ENCODE data around the gene MAEA. TPM values are rescaled to one million over a fixed set of nuclear protein-coding genes. Genes with fewer than 3 reads are reported as not detected.

MAEA gene
- total and polyA plus RNA-seq, 2 of the 8 experiments (the other 6 are each of a cell fraction or from before 2014, with no cell fraction given) = 75.8 to 133 TPM

- TF ChIP-seq RXRA (IDR thresholded peaks at IDR 0.05; ENCODE audit: insufficient read depth, low read depth, low read length) (no peak), SUZ12 (IDR thresholded peaks at IDR 0.05; ENCODE audit: low read length) (no peak), KDM4A (IDR thresholded peaks at IDR 0.05; ENCODE audit: low read depth, low read length, severe bottlenecking) (no peak)
Observed at GRCh38 chr4:1241466-1241935, 48.2 kb upstream of the MAEA start (continued).

Measured in H1 (cell line).